ENCODE data around the gene NTNG2.
"Not testable (repeated sequence)": the region's sequence is repeated elsewhere in the genome, so short reads cannot be mapped to it uniquely, and the experiment has no call there.

- TF ChIP-seq, protein P1, sequence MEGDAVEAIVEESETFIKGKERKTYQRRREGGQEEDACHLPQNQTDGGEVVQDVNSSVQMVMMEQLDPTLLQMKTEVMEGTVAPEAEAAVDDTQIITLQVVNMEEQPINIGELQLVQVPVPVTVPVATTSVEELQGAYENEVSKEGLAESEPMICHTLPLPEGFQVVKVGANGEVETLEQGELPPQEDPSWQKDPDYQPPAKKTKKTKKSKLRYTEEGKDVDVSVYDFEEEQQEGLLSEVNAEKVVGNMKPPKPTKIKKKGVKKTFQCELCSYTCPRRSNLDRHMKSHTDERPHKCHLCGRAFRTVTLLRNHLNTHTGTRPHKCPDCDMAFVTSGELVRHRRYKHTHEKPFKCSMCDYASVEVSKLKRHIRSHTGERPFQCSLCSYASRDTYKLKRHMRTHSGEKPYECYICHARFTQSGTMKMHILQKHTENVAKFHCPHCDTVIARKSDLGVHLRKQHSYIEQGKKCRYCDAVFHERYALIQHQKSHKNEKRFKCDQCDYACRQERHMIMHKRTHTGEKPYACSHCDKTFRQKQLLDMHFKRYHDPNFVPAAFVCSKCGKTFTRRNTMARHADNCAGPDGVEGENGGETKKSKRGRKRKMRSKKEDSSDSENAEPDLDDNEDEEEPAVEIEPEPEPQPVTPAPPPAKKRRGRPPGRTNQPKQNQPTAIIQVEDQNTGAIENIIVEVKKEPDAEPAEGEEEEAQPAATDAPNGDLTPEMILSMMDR (IDR thresholded peaks at IDR 0.05; ENCODE audit: insufficient read depth, low read length, poor library complexity, severe bottlenecking), result not testable (repeated sequence)
- TF ChIP-seq EZH2phosphoT487 (conservative IDR thresholded peaks at IDR 0.05; ENCODE audit: low read length), result not testable (repeated sequence)
Observed at GRCh38 chr9:132134085-132134484, 27.8 kb upstream of the NTNG2 start.

Data from SU-DHL-6 (cell line).